Chondrocyte (in vitro differentiated cells): ENCODE measurements around the gene CCL5. TPM values are rescaled to one million over a fixed set of nuclear protein-coding genes. Genes with fewer than 3 reads are reported as not detected.
A peak's percentile ranks its signal among the peaks of the same experiment; 100 is the strongest.
"Not testable (repeated sequence)": the region's sequence is repeated elsewhere in the genome, so short reads cannot be mapped to it uniquely, and the experiment has no call there.

Experiments used
- DNase-seq: peaks from one replicate; pipeline ENCODE4 v3.0.0; 2021; ENCODE audit warnings: mixed read lengths, low spot score
- H3K27ac Mint-ChIP-seq: one replicate; pipeline ENCODE4 v1.8.0; 2021; ENCODE audit warnings: mild to moderate bottlenecking, moderate library complexity, mixed read lengths; ENCODE audit not compliant: unreplicated experiment
- H3K27me3 Mint-ChIP-seq: 2 replicates; pipeline ENCODE4 v1.8.0; 2021; ENCODE audit warnings: low read depth, mixed read lengths
- H3K36me3 Mint-ChIP-seq: 2 replicates; pipeline ENCODE4 v1.8.0; 2021; ENCODE audit warnings: low read depth, mixed read lengths
- H3K4me1 Mint-ChIP-seq: 2 replicates; pipeline ENCODE4 v1.8.0; 2021; ENCODE audit warnings: low read depth, mild to moderate bottlenecking, mixed read lengths
- H3K4me3 Mint-ChIP-seq: one replicate; pipeline ENCODE4 v1.8.0; 2021; ENCODE audit warnings: mild to moderate bottlenecking, moderate library complexity, mixed read lengths; ENCODE audit not compliant: unreplicated experiment
- H3K9me3 Mint-ChIP-seq: 2 replicates; pipeline ENCODE4 v1.8.0; 2021; ENCODE audit warnings: low read depth, mixed read lengths
- total RNA-seq: library from RNA; stranded (reverse); gene quantifications from 3 replicates; pipeline ENCODE4 v1.2.1, GENCODE V29; 2021
- TF ChIP-seq, protein P1 (sequence below): fragments of 200-600 bp; sonication (generic); IDR thresholded peaks from 2 replicates; pipeline ENCODE4 v1.5.0; 2021; ENCODE audit warnings: antibody characterized with exemption, mild to moderate bottlenecking, moderate library complexity

Gene CCL5
- total RNA-seq, 1 donor from 2014 or later, result not detected

DNA sequence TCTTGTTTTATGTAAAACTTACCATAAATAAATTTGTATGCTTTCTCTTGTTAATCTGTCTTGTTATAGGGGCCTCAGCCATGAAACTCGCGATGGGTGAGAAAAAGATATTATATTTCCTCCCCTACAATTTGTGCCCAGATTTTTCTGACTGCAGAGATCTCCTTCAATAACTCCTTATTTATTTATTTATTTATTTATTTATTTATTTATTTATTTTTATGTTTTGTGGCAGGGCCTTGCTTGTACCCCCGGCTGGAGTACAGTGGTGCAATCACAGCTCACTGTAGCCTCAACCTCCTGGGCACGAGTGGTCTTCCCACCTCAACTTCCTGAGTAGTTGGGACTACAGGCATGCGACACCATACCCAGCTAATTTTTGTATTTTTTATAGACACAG is 23.3 kb upstream of the CCL5 start:
- H3K27me3 Mint-ChIP-seq, result no peaks in the 10 kb centered on the region
- H3K4me3 Mint-ChIP-seq, result no peak overlapping the region
- DNase-seq, result no peak
- no peak overlapping the region for H3K27ac Mint-ChIP-seq
- H3K36me3 Mint-ChIP-seq, result no peaks in the 10 kb centered on the region
- TF ChIP-seq, protein P1, sequence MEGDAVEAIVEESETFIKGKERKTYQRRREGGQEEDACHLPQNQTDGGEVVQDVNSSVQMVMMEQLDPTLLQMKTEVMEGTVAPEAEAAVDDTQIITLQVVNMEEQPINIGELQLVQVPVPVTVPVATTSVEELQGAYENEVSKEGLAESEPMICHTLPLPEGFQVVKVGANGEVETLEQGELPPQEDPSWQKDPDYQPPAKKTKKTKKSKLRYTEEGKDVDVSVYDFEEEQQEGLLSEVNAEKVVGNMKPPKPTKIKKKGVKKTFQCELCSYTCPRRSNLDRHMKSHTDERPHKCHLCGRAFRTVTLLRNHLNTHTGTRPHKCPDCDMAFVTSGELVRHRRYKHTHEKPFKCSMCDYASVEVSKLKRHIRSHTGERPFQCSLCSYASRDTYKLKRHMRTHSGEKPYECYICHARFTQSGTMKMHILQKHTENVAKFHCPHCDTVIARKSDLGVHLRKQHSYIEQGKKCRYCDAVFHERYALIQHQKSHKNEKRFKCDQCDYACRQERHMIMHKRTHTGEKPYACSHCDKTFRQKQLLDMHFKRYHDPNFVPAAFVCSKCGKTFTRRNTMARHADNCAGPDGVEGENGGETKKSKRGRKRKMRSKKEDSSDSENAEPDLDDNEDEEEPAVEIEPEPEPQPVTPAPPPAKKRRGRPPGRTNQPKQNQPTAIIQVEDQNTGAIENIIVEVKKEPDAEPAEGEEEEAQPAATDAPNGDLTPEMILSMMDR, result no peak
- H3K9me3 Mint-ChIP-seq, result no peaks in the 10 kb centered on the region
- peaks cover 32% of the 10 kb centered on the region for H3K4me1 Mint-ChIP-seq

DNA sequence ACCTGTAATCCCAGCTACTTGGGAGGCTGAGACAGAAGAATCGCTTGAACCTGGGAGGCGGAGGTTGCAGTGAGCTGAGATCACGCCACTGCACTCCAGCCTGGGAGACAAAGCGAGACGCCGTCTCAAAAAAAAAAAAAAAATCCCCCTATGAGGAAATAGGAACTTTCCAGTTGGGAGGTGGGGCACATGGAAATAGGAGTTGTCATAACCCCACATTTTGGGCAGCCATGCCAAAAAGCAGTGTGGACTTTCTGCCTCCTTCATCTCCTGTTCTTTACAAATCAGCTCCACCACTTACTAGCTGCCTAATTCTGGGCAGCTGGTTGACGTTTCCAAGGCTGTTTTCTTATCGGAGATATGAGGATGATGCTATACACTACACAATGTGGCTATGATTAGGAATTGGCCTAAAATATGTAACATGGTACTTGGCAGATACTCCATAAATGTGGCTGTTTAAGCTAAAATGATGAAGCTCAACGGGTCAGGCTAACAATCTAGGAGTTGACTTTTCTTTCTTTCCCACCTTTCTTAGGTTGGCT is 21.5 kb upstream of the CCL5 start:
- Mint-ChIP-seq H3K36me3 (no peaks in the 10 kb centered on the region), H3K4me1 (peaks cover 40% of the 10 kb centered on the region), H3K9me3 (no peaks in the 10 kb centered on the region), H3K27me3 (no peaks in the 10 kb centered on the region), H3K4me3 (peak overlapping the region; percentile 53), H3K27ac (peak overlapping the region; percentile 83)
- DNase-seq, result no peak
- TF ChIP-seq, protein P1, result no peak

DNA sequence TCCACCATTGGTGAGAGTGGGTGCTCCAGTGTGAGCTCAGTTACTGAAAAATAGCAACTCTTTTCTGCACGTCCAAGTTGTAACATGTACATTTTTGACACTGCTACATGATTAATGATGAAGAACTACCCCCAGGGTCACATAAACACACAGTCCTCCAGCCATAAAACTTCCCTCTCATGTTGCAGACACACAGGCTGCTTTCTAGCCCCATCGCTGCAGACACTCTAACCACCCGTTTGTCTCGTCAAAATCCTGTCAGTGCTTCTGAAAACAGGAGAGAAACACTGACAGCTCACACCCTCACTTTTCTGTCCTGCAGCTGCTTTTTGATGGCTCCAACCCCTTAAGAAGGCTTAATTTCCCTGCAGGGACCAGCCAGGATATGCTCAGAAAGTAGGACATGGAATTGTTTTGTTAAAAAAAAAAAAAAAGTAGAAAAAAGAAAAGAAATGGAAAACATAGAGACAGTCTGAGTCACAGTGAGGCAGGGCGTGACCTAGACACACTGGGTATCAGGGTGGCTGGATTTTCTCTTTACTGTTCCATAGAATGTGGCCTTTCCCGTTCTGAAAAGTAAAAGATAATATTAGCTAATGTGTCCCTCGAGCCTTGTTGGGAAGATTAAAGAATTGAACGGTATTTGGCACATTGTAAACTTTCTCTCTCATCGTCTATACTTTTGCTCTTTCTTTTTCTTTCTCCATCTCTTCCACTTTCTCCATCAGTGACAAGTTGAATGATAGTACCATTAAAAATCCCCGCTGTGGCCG is 20.7 kb upstream of the CCL5 start:
- Mint-ChIP-seq H3K4me1 (peaks cover 43% of the 10 kb centered on the region), H3K36me3 (no peaks in the 10 kb centered on the region), H3K27ac (peak overlapping the region; percentile 83), H3K4me3 (peak overlapping the region; percentile 53), H3K27me3 (no peaks in the 10 kb centered on the region), H3K9me3 (no peaks in the 10 kb centered on the region)
- DNase-seq, result no peak
- TF ChIP-seq, protein P1, result no peak

DNA sequence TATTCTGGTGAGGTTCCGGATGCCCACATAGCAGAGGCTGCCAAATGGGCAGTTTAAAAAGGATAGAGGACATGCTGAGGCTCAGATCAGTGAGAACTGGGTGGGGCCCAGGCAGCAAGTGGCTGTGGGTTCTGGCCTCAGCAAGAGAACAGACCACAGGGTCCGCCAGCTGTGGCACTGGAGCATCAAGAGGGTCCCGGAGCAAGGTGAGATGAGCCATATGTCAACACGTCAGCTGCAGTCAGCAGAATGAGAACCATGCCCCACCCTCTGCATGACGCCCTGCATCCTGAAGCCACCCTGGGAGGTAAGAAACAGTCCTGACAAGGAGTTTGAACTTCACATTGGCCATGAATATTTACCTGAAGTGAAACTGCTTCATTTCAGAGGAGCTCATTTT is 20.1 kb upstream of the CCL5 start:
- DNase-seq, result no peak
- H3K27ac Mint-ChIP-seq, result peak overlapping the region; percentile 83
- H3K4me3 Mint-ChIP-seq, result no peak overlapping the region
- no peaks in the 10 kb centered on the region for H3K27me3 Mint-ChIP-seq
- TF ChIP-seq, protein P1, result no peak
- no peaks in the 10 kb centered on the region for H3K36me3 Mint-ChIP-seq
- no peaks in the 10 kb centered on the region for H3K9me3 Mint-ChIP-seq
- H3K4me1 Mint-ChIP-seq, result peaks cover 48% of the 10 kb centered on the region

DNA sequence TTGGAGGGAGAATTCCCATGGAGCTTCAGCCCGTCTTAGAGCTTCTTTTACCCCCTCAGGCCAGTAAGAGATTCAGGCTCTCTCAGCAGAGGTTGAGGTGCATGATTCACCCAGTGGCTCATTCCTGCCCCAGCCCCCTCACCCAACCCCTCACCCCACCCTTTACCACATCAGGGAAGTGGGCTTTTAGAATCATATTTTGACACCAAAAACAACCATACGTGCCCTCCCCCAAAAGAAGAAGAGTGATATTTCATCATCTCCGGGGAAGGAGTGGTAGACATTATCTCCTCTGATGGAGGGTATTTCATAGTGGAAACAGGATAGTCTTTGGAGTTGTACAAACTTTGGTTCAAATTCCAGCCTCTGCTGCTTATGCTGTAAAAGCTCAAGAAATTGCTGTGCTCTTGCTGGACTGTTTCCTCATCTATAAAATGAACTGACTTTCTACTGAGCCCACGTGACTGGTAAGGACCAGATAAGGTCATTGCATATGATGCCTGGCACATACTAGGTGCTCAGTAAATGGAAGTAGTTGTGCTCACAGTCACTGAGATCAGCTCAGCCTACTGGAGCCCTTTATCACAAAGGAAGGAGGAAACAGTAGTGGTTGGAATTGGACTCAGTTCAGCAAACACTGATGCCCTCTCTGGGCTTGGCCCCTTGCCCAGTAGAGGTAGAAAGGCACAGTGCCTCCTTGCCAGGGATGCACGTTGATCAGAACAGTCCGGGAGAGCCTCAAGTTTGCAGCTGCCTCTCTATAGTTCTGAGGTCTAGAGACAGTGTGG is 18.3 kb upstream of the CCL5 start:
- Mint-ChIP-seq H3K27ac (no peak overlapping the region), H3K9me3 (no peaks in the 10 kb centered on the region), H3K27me3 (no peaks in the 10 kb centered on the region), H3K4me3 (no peak overlapping the region), H3K4me1 (peaks cover 48% of the 10 kb centered on the region), H3K36me3 (no peaks in the 10 kb centered on the region)
- TF ChIP-seq, protein P1, result no peak
- DNase-seq, result no peak

DNA sequence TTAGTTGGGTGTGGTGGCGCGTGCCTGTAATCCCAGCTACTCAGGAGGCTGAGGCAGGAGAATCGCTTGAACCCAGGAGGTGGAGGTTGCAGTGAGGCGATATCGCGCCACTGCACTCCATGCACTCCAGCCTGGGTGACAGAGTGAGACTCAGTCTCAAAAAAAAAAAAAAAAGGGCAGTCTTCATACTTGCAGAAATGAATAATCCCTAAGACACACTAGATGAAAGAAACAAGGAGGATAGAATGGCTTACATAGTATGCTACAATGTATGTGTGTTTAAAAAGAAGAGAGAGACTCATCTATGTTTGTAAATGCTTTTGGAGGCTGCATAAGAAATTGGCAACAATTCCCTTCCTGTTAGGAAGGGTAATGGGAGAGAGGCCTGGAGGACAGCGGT is 17.6 kb upstream of the CCL5 start:
- DNase-seq, H3K4me3 Mint-ChIP-seq, H3K36me3 Mint-ChIP-seq, H3K27me3 Mint-ChIP-seq, H3K27ac Mint-ChIP-seq, H3K9me3 Mint-ChIP-seq: not testable (repeated sequence)
- peaks cover 44% of the 10 kb centered on the region for H3K4me1 Mint-ChIP-seq
